HG03135 (cell line): ENCODE measurements around the gene CFAP46.
"Not testable (repeated sequence)": the region's sequence is repeated elsewhere in the genome, so short reads cannot be mapped to it uniquely, and the experiment has no call there.

Experiments used
- ATAC-seq: cut with Tn5 transposase; IDR thresholded peaks from one replicate; pipeline ENCODE4 v1.9.1; 2021; ENCODE audit warnings: mild to moderate bottlenecking, moderate library complexity; ENCODE audit not compliant: unreplicated experiment

The CFAP46 gene

DNA sequence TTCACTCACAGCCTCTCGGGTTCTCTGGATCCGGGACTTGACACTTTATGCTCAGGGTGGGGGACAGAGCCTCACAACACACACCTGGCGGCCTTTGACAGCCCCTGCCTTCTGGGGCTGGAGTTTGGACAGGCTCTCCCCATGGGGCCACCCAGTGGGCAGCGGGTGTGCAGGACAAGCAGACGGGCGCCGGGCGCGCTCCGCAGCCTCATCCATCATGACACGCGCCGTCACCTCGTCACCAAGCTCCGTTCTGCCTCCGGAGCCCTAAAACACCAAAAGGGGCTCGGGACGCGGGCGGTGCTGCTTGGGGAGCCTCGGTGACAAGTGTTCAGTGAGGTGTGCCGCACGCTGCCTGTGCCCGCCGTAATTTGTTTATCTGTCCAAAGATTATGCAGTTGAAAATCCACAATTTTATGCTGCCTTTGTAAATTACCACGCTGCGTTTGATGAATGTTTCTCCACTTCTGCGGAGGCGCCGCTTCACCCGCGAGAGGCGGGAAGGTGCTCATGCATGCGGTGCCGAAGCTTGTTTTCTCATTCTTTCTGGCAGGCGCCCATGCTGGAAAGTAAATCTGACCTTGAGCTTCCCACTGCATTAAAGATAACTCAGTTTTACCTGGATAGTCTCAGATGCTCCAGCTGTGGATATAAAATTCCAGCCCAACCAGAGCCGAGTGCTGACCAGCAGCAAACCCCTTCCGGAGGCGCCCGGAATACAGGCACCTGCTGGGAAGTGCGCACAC is 162.6 kb downstream of the CFAP46 start:
- no peak for ATAC-seq

DNA sequence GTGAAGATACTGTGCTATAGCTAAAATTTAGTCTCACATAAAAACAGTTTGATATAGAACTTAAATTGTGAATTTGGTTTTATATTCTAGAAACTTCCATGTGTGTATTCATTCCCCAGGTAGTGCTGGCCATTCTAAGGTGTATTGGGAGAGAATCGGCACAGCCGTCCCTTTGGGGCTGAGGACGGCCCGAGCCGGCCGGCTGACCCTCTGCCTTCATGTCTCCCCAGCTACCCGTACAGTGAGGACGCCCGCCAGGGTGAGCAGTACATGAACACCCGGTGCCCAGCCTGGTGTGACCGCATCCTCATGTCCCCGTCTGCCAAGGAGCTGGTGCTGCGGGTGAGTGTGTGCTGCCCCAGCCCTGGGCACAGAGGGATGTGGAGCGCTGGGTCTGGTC is 164.9 kb downstream of the CFAP46 start:
- no peak for ATAC-seq

DNA sequence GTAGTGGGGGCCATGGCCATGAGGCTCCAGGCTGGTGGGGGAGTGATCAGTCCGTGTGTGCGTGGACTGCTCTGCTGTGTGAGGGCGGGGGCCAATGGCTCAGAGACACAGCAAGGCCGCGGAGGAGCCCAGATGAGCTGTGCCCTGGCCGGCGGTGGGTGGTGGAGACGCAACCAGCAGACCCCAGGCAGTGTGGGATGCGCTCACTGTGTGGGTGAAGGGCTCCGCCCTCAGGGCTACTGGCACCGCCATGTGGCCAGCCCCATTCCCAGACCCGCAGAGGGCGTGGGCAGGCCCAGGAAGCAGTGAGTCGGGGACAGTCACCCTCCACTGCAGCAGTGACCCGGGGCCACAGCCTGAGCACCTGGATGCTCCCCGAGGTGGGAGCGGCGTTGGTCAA is 165.5 kb downstream of the CFAP46 start:
- no peak for ATAC-seq

DNA sequence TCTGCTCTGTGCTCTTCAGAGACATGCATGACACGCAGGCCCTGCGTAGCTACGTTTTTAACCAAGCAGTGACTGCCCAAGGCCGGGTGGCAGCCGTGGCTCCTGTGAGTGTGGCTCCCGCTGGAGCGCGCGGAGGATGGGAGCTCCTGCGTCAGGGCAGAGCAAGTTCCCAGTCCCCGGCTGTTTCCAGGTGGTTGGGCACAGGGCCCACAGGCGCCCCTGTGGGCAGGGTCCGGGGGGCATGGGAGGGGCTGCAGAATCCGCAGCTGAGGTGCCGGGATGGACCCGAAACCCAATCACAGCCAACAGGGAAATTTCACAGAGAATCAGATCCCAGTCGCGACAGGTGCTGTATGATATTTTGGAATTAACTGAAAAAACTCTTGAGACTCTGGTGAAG is 166.2 kb downstream of the CFAP46 start:
- ATAC-seq: no peak

DNA sequence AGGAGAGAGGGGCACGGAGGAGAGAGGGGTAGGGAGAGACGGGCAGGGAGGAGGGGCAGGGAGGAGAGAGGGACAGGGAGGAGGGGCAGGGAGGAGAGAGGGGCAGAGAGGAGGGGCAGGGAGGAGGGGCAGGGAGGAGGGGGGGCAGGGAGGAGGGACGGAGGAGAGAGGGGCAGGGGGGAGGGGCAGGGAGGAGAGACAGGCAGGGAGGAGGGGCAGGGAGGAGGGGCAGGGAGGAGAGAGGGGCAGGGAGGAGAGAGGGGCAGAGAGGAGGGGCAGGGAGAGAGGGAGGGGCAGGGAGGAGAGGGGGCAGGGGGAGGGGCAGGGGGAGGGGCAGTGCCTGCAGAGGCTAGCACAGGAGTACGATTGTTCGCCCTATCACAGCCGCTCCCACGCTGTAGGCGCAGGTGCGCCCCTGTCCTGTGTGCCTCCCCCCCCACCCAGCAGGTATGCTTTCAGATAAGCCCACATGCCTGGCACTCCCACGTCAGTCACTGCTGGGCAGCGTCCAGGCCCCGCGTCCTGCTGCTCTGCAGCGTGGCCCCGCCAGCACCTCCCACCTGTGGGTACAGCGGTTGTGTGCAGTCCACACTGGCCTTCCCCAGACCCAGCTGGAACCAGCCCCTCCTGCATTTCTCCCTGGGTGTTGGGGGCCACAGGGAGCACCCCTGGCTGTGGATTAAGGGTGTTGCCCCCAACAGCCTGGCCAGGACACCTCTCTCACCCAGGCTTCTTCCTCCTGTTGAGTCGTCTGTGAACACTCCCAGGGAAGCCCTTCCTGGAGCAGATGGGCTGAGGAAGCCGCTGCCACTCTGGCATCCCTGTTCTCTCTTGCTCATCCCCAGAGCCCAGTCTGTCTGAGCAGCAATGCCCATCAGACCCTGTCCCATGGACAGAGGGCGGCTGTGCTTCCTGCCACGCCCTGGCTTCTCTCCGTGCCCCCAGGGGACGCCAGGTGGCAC is 167.2 kb downstream of the CFAP46 start:
- no peak for ATAC-seq

DNA sequence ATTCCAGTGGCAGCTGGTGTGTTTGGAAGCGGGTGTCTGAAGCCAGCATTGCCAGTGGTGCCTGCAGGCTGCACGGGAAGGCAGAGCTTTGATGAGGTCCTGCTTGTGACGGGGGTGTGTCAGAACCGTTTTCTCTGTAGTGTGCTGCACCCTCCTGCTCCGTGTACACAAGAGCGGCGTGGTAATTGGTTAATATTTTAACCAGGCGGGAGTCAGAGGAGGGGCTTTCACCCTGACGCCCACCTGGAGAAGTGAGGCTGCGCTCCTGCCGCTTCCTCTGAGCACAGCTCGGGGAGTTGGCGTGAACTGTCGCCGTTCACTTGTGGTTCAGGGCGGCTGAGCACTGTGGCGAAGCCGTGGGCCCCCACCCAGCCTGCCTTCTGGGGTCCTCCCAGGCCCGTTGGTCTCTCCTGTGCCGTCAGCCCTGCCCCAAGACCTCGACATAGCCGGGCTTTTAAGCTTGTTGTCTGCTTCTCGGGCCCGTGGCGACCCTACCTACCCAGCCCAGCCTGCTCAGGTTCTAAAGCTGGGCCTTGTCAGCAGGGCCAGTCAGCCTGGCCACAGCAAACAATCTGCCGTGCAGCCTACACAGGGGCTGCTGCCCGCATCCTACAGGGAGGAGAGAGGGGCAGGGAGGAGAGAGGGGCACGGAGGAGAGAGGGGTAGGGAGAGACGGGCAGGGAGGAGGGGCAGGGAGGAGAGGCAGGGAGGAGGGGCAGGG is 168.0 kb downstream of the CFAP46 start:
- ATAC-seq: no peak

DNA sequence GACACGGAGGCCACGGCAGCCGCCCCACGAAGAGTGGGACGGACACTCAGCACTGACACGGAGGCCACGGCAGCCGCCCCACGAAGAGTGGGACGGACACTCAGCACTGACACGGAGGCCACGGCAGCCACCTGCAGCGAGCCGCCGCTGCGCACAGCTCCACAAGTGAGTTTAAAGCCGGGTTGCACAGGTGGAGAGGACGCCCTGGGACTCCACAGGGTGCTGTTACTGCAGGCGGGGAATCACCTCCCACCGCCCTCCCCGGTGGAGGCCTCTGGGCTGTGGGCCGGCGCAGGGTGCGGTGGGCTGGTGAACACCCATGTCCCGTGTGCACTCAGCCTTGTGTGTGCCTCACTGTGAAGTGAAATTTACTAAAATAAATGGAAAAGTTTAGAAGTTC is 169.6 kb downstream of the CFAP46 start:
- ATAC-seq: not testable (repeated sequence)

DNA sequence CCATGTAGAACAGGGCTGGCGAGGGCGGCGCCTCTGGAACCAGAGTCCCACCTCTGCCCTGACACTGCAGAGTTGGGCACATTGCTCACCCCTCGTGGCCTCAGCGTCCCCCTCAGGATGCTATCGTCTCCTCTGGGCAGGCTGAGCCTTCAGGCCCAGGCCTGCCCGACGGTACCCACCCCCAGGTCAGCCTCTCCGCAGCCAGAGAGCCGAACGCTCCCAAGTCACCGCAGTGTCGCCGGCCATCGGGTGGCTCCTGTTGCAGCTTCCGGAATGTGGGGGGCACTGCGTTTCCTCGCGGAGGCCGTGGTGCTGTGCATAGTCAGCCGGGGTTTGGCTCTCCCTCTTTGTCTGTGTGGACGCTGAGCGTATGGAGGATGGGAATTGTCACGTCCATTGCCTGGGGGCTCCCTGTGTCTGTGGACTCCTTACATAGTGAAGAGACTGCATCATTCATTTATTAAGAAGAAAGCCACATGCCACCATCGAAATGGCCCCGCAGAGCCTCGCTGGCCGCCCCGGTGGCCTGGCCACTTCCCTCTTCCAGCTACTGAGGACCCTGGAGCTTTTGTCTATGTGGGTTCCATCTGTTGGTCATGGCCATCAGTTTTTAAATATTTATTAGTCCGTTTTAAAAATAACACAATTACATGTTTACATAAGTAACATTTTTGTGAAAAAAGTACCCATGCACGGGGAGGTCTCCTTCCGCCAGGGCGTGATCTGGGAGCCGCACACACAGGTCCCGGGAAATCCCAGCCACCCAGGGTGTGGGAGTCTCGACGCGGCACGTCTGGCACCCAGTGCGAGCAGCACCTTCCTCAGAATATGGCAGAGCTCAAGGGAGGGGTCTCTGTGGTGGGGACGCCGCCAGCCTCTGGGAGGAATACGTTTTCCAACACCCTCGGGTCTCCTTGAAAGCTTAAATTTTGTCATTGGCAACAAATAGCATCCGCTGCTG is 172.0 kb downstream of the CFAP46 start:
- no peak for ATAC-seq

DNA sequence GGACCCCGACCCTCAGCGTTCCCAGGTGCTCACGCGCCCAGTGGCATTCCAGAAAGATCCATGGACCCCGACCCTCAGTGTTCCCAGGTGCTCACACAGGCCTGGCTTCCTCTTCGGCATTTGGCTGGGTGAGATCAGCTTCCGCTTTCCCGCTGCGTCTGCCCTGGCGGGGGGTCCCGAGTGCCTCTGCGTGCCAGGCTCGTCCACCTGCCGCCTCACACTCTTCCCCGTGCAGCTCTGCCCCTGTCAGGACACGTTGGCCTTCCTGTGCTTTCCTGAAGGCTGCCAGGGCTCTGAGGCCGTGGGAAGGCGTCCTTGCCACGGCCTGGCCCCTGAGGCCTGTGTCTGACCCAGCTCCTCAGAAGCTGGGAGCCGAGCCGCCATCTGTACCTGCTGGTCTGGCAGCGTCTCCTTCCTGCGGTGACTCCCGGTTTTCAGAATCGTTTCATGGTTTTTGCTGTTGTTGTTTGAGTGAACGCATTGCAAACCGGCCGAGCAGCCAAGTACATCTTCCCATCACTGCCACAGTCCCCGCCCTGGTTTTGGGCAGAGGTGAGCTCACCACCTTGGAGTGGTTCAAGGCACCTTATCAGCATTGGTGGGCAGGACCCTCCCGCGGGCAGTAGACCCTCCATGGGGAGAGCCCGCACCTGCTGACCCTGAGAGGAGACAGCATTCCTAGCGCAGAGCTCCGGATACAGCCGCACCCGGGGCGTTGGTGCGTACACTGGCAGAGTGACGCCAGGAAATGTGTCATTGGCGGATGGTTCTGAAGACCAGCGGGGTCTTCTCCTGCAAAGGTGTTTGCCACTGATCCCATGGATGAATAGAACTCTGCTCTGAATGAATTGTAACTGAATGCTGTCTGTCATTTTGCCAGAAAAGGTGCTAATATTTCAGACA is 173.8 kb downstream of the CFAP46 start:
- no peak for ATAC-seq

DNA sequence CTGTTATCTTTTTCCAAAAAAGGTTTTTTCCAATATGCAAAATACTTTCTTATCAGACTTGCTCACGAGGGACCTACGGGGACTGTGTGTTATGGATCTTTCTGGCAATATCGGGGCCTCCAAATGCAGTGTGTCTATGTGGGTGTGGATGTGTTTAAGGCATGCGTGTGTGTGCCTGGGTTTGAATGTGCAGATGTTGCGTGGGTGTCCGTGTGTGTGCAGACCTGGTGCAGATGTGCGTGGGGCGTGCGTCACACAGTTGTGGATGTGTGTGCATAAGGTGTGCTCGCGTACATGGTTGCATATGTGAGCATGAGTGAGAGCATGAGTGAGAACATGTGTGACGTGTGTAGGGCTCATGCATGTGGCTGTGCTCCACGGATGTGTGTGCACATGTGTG is 176.1 kb downstream of the CFAP46 start:
- no peak for ATAC-seq

DNA sequence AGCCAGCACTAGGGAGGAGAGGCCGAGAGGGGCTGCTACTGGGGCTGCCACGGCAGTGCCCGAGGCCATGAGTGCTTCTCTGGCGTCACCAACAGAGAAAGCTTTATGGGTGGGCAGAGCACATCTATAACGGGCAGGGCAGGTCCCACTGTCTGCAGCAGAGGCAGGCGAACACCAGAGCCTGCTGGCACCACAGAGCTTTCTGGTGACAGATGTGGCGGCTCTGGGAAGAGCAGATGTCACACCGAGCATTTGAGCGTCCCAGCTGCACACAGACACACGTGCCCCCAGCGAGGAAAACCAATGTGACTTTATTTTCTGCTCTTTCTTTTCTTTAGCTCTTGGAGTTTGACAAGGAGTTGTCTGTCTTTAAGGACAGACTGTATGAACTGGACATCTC is 176.9 kb downstream of the CFAP46 start:
- no peak for ATAC-seq

DNA sequence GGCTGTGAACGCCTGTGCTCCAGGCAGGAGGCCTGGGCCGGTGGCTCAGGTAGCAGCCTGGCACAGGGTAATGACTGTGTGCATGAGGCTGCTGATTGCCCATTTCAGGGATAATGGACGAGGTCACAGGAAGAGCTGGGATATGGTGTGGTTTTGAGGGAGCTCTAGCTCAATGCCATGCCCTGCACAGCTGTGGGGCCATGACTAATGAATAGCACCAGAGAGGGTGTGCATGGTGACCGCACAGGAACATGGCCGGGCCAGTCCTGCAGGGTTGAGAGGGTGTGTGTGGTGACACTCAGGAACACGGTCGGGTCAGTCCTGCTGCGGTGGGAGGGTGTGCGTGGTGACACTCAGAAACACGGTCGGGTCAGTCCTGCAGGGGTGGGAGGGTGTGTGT is 178.3 kb downstream of the CFAP46 start:
- ATAC-seq: no peak

DNA sequence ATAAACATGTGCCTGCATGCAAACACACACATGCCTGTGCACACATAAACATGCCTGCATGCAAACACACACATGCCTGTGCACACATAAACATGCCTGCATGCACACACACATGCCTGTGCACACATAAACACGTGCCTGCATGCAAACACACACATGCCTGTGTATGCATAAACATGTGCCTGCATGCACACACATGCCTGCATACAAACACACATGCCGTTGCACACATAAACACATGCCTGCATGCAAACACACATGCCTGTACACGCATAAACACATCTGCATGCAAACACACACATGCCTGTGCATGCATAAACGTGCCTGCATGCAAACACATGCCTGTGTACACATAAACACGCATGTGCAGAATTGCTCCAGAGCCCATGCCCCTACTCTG is 178.8 kb downstream of the CFAP46 start:
- ATAC-seq: no peak

DNA sequence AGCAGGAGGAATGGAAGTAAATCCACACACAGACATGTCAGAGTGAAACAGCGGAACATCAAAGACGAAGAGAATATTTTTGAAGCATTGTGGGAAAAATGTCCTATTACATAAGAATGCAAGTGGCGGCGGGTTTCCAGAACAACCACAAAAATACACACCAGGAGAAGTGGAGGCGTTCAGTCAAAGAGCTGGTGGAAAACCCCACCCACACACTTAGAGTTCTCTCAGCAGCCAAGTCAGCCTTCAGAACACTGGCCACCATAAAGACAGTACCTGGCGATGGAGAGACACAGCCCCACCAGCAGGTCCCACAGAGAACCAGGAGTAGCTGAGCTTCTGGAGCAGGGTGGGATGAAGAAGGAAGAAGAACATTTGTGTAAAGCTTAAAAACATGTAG is 180.1 kb downstream of the CFAP46 start:
- no peak for ATAC-seq

DNA sequence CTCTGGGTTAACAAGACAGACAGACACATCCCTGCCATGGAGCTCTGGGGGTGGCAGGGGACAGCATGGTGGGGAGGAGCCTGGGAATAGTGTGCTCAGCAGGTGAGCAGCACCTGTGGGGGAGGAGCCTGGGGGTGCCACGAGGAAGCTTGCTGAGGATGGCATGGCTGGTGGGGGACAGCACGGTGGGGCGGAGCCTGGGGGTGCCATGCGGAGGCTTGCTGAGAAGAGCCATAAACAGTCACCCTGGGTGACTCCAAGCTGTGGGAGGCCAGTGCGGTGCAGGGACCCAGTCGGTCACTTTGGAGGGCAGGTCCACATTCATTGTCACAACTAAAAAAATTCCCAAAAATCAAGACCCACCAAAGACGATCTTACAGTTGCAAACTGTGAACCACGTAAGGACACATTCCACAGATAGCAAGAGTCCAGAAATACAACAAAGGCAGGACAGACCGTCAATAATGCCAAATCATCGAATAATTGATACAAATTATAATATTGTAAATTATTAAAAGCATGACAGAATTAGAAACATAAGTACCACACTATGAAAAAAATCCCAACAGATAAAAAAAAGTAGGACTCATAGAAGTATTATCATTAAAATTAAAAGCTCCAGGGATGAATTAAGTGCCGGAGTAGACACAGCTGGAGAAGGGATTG is 180.8 kb downstream of the CFAP46 start:
- ATAC-seq: no peak

DNA sequence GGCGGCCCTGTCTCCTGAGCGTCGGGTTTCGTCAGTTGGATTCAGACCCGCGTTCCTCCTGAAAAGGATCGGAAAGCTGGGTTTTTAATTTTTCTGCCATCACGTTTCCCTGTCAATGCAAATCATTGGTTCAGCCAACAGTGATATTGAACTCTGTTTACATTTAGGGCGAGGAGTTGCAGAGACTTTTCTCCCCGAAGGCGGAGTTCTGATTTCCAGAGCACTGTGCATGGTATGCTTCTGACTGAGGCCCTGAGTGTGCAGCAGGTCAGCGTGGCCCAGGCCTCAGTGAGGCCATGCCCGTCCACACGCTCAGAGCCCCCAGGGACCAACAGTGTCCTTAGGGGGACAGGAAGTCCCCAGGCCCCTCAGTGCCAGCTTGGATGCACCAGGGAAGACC is 183.5 kb downstream of the CFAP46 start:
- no peak for ATAC-seq
